GM18505 (cell line): ENCODE measurements around the gene SLC45A1.
"Not testable (repeated sequence)": the region's sequence is repeated elsewhere in the genome, so short reads cannot be mapped to it uniquely, and the experiment has no call there.

ENCODE experiments used
- ATAC-seq: cut with Tn5 transposase; IDR thresholded peaks from one replicate; pipeline ENCODE4 v1.9.1; 2021; ENCODE audit not compliant: unreplicated experiment
- POLR2A ChIP-seq: IDR thresholded peaks from 4 replicates; pipeline ENCODE4 v1.6.1; 2011; ENCODE audit warnings: borderline replicate concordance; ENCODE audit not compliant: insufficient read depth, insufficient read length; ENCODE audit errors: extremely low read depth

SLC45A1 gene

GRCh38 chr1:8317647-8318381, at the start of gene SLC45A1:
SLC45A1 (plus strand) TSS chr1:8318114; CDS start chr1:8324330, 6,216 bp downstream.
- no peak for TF ChIP-seq POLR2A
- ATAC-seq: no peak

GRCh38 chr1:8273036-8273435, 44.9 kb upstream of the SLC45A1 start:
- ATAC-seq: no peak

GRCh38 chr1:8274352-8274751, 43.6 kb upstream of the SLC45A1 start:
- TF ChIP-seq POLR2A: no peak
- ATAC-seq: no peak

More at GRCh38 chr1:8273036-8273435, 44.9 kb upstream of the SLC45A1 start:
- TF ChIP-seq POLR2A: no peak

- TF ChIP-seq POLR2A: no peak
- ATAC-seq: no peak
These were observed 41.6 kb upstream of the SLC45A1 start for GRCh38 chr1:8276173-8276914.

GRCh38 chr1:8276932-8277331, 41.0 kb upstream of the SLC45A1 start:
- TF ChIP-seq POLR2A: no peak
- ATAC-seq: no peak

- not testable (repeated sequence) for ATAC-seq
These were observed 39.2 kb upstream of the SLC45A1 start for GRCh38 chr1:8278677-8279076.

- no peak for ATAC-seq
These were observed 35.9 kb upstream of the SLC45A1 start for GRCh38 chr1:8281843-8282509.

GRCh38 chr1:8283058-8283884, 34.6 kb upstream of the SLC45A1 start:
- peak; percentile 76 for ATAC-seq
- TF ChIP-seq POLR2A: peak; percentile 46

More at GRCh38 chr1:8281843-8282509, 35.9 kb upstream of the SLC45A1 start:
- no peak for TF ChIP-seq POLR2A

GRCh38 chr1:8284127-8284526, 33.8 kb upstream of the SLC45A1 start:
- ATAC-seq: no peak

GRCh38 chr1:8285103-8285502, 32.8 kb upstream of the SLC45A1 start:
- no peak for ATAC-seq
- TF ChIP-seq POLR2A: no peak

More at GRCh38 chr1:8284127-8284526, 33.8 kb upstream of the SLC45A1 start:
- no peak for TF ChIP-seq POLR2A

- TF ChIP-seq POLR2A: no peak
- no peak for ATAC-seq
These were observed 31.9 kb upstream of the SLC45A1 start for GRCh38 chr1:8285965-8286364.

- no peak for ATAC-seq
- no peak for TF ChIP-seq POLR2A
These were observed 24.8 kb upstream of the SLC45A1 start for GRCh38 chr1:8293118-8293517.
